NCI-H82 treated with DMSO at 0.1 percent for 48 hours (cell line): ENCODE data around the gene U2AF1.
"Not testable (repeated sequence)": the region's sequence is repeated elsewhere in the genome, so short reads cannot be mapped to it uniquely, and the experiment has no call there.

Experiments used
- DNase-seq: peaks from one replicate; lab custom pipeline; 2025; ENCODE audit not compliant: unreplicated experiment; lab: John Stamatoyannopoulos, UW

The U2AF1 gene

DNA sequence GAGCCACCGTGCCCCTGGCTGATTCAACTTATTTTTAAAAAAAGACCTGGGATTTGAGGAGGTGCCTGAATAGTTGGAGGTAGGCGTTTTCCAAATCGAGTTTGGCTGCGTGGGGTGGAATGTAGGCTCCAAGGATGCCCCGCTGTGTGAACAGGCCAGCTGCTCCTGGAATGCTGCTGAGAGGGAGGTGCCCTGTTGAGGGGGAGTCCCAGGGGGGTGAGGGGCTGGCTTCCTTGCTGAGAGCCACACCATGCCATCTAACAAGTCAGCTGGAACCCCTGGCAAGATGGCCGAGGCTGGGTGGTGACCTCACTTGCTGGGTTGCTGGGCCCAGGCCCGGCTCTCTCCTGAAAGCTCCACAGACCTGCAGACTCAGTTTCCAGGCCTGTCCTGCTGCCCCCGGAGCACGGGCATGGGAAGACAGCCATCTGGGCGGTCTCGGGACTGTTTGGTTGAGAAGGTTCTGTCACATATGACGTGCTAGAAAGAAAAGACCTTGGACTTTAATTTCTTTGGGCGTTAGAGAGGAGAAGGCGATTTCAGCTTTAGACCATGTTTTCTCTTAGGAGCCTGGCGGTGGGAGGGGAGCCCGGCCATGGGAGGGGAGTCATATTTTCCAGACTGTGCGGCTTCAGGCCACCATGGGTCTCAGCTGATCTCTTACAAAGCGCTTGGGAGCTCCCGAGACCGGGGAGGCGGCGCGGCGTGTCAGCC is 24.6 kb downstream of the U2AF1 start:
- not testable (repeated sequence) for DNase-seq

GRCh38 chr21:43076643-43077042 is 30.7 kb downstream of the U2AF1 start:
- DNase-seq: not testable (repeated sequence)

DNA sequence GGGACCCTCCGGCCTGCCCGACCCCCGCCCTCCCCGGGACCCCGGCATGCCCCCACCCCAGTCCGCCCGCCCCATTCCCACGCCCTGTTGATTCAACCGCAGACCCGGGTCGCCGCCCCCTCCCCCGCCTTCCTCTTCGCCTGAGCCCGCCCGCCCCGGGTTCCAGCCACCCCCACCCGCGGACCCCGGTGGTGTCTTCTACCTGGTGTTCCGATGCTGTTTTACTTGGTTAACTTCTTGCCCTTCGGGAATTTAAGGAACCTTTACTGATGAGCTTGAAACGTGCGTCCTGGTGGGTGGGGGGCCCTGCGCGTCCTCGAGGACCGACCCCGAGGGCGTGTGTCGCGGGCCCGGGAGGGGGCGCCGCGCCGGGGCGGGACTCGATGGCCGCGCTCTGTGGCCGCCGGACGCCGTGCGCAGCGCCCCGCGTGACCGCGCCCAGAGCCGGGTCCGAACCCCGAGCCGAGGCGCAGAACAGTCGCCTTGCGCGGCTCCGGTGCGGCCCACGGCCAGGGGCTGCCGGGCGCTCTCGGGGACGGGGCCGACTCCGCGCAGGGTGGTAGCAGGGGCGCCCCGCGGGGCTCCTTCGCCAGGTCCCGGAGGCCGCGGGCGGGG is 31.2 kb downstream of the U2AF1 start:
- not testable (repeated sequence) for DNase-seq

GRCh38 chr21:43075170-43076022 is 32.0 kb downstream of the U2AF1 start, which contains the start of gene CBS:
Gene CBS, minus strand, starts transcription at chr21:43075835. Its CDS starts 3,642 bp downstream, at chr21:43072193.
- not testable (repeated sequence) for DNase-seq

GRCh38 chr21:43074401-43075169 is 32.8 kb downstream of the U2AF1 start:
- not testable (repeated sequence) for DNase-seq

GRCh38 chr21:43072742-43073141 is 34.6 kb downstream of the U2AF1 start:
- not testable (repeated sequence) for DNase-seq

DNA sequence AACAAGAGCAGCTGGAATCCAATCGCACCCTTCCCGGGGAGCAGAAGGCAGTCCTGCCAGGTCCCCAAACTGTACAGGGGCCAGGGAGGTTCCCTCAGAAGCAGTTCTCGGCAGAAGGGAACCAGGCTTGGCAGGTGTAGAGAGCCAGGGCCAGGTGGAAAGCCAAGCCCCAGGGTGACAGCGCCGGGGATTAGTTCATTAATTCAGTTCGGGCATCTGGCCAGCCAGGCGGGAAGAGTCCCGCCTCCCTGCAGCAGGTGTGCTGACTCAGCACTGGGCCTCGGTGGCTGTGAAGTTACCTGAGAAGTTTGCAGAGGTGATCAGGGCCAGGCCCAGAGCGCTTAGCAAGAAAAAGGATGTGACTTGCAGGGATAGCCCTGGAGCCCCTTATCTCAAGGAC is 37.7 kb downstream of the U2AF1 start:
- not testable (repeated sequence) for DNase-seq

DNA sequence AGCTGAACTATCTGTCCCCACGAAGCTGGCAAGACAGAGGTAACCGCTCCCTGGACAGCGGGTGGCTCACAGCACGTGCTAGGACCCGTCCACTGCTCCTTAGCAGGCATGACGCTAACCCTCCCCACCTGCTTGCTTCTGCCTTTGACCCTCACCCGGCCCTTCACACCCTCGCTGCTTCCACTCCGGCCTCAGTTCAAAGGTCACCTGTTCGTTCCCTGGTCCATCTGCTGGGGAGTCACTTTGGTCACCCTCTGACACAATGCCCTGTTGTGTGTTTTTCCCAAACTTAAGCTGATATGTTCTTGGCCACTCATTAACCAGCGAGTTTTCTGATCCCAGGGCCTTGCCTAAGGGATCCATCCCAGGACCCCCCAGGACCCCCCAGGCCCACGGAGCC is 39.3 kb downstream of the U2AF1 start:
- DNase-seq: not testable (repeated sequence)

GRCh38 chr21:43066690-43067089 is 40.7 kb downstream of the U2AF1 start:
- not testable (repeated sequence) for DNase-seq

DNA sequence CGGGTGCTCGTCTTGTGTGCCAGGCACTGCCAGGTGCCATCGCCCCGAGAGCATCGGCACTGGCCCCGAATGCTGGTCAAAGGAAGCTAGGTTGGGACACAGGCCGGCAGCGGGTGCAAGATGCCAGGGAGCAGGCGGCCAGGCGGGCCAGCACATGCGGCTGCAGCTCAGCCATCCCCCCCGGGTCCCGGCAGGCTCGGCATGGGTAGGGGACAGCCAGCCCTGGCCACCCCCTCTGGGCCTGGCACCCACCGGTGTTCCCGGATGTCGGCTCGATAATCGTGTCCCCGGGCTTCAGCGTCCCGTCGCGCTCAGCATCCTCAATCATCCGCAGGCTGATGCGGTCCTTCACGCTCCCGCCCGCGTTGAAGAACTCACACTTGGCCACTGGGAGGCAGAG is 41.4 kb downstream of the U2AF1 start:
- not testable (repeated sequence) for DNase-seq

DNA sequence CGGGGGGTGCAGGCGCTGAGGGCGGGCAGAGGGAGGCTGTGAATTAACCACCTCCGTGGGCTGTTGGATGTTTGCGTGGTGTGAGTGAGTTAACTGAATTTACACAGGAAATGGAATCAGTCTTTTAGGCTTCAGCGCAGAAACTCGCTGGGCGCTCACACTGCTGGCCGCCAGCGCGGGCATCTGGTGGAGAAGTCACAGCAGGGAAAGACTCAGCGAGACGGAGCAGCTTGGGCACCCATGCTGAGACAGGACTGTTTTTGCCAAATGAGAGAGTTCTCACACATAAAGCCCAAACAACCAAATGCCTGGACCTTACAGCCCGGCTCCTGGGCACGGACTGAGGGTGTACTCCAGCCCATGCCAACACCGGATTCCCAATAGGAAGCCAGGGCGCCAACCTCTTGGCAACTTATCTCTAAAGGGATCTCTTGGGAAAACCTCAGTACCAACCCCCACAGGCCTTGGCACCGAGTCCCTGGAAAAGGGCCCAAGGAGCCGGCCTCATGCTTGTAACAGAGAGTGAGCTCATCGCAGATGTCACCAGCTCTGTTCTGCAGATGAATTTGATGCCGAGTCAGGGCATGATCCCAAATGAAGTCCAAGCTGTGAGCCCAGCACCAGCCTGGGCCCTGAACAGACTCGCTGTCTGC is 43.0 kb downstream of the U2AF1 start:
- DNase-seq: not testable (repeated sequence)

- not testable (repeated sequence) for DNase-seq
Measured at GRCh38 chr21:43062955-43063664, 44.3 kb downstream of the U2AF1 start.

- DNase-seq: not testable (repeated sequence)
Measured at GRCh38 chr21:43053112-43053511, 54.3 kb downstream of the U2AF1 start.

DNA sequence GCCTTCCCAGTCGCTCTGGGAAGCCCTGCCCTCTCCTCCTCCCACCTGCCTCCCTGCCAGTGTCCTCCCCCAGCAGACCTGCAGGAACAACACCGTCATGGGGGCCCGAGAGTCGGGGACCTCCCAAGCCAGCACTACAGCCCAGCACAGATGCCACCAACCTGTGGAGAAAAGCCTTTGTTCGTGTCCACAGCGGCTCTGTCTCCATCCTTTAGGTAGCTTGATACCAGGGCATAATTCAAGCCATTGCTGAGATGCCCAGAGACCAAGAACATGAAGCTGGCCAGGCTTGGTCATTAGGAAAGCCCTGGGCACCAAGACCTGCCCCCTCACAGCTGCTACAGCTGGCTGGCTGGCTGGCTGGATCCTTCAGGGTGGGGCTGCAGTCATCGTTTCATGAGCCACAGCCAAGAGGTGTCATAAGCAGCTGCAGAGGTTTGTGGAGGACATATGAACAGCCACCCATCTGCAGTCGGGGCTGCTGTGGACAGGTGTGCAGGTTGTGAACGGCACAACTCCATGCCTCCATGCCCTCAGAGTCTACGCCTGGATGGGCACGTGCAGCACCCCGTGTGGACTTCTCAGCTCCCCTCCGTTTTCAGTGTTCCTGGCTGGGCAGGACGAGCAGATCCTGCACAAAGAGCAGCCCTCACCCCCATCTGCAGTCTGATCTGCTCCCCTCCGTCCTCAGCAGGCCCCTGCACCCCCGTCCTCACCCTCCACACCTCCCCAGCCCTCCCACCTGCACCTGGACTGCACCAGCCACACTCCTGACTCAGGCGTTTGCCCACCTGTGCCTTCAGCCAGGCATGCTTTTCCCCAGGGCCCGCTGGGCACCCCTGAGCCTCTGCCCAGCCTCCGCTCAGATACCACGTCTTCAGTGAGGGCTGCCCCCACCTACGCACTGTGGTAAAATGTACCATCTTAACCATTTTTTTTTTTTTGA is 61.2 kb downstream of the U2AF1 start:
- not testable (repeated sequence) for DNase-seq

- not testable (repeated sequence) for DNase-seq
Measured at GRCh38 chr21:43045165-43045875, 62.0 kb downstream of the U2AF1 start.

GRCh38 chr21:43044547-43044946 is 62.8 kb downstream of the U2AF1 start:
- DNase-seq: not testable (repeated sequence)

- not testable (repeated sequence) for DNase-seq
Measured at GRCh38 chr21:43043291-43043690, 64.1 kb downstream of the U2AF1 start.
